Epithelial cell of proximal tubule (primary cell): ENCODE measurements around the gene STARD8. TPM values are rescaled to one million over a fixed set of nuclear protein-coding genes. Genes with fewer than 3 reads are reported as not detected.

Experiments used
- DNase-seq: peaks from one replicate; pipeline ENCODE4 v3.0.0-alpha.2; 2011; ENCODE audit warnings: low read depth
- H3K4me3 ChIP-seq: 2 replicates; pipeline ENCODE4 v1.5.1; 2011; ENCODE audit warnings: low read depth, mild to moderate bottlenecking, low read length
- CTCF ChIP-seq: conservative IDR thresholded peaks from 2 replicates; pipeline ENCODE4 v1.5.1; 2012; ENCODE audit warnings: low read depth, mild to moderate bottlenecking, low read length
- total RNA-seq: library from RNA; depleted of rRNA; stranded (reverse); fragments of >200 nt; gene quantifications from 2 replicates; pipeline ENCODE4 v1.2.3, GENCODE V29; 2015

The STARD8 gene
- total RNA-seq, 1 donor from 2014 or later = 9.5 TPM

GRCh38 chrX:68750316-68750715 is 102.8 kb downstream of the STARD8 start:
- TF ChIP-seq CTCF = no peak

GRCh38 chrX:68751372-68751771 is 103.9 kb downstream of the STARD8 start:
- H3K4me3 ChIP-seq = no peak overlapping the region
- no peak for DNase-seq
- no peak for TF ChIP-seq CTCF

More at GRCh38 chrX:68750316-68750715, 102.8 kb downstream of the STARD8 start:
- no peak for DNase-seq
- H3K4me3 ChIP-seq = no peak overlapping the region

GRCh38 chrX:68753218-68753617 is 105.8 kb downstream of the STARD8 start:
- no peak overlapping the region for H3K4me3 ChIP-seq
- DNase-seq = no peak
- TF ChIP-seq CTCF = no peak

- no peak overlapping the region for H3K4me3 ChIP-seq
- no peak for TF ChIP-seq CTCF
- DNase-seq = no peak
These were observed 106.9 kb downstream of the STARD8 start for GRCh38 chrX:68754406-68754805.

GRCh38 chrX:68755616-68756125 is 108.2 kb downstream of the STARD8 start:
- no peak overlapping the region for H3K4me3 ChIP-seq
- TF ChIP-seq CTCF = no peak
- no peak for DNase-seq

GRCh38 chrX:68757331-68757730 is 109.9 kb downstream of the STARD8 start:
- no peak for DNase-seq
- no peak for TF ChIP-seq CTCF
- no peak overlapping the region for H3K4me3 ChIP-seq

GRCh38 chrX:68757731-68758130 is 110.3 kb downstream of the STARD8 start:
- no peak overlapping the region for H3K4me3 ChIP-seq
- DNase-seq = no peak
- no peak for TF ChIP-seq CTCF
